GM12892 (cell line): ENCODE measurements around the gene CD300LF.

Source experiments
- DNase-seq: peaks from one replicate; pipeline ENCODE4 v3.0.0; 2011; ENCODE audit not compliant: insufficient read length
- FAIRE-seq: peaks from 2 replicates; lab custom pipeline; 2011; peaks lifted over from hg19 to GRCh38; lab: Jason Lieb, UNC
- POLR2A ChIP-seq: IDR thresholded peaks from 2 replicates; pipeline ENCODE4 v1.6.1; 2011; ENCODE audit warnings: low read depth, low read length, control low read depth
- POLR2AphosphoS5 ChIP-seq: IDR thresholded peaks from 2 replicates; pipeline ENCODE4 v1.6.1; 2011; ENCODE audit warnings: low read depth, low read length, control low read depth
- TAF1 ChIP-seq: IDR thresholded peaks from 2 replicates; pipeline ENCODE4 v1.6.1; 2011; ENCODE audit warnings: low read depth, mild to moderate bottlenecking, control low read depth, low read length, borderline replicate concordance

Gene CD300LF

DNA sequence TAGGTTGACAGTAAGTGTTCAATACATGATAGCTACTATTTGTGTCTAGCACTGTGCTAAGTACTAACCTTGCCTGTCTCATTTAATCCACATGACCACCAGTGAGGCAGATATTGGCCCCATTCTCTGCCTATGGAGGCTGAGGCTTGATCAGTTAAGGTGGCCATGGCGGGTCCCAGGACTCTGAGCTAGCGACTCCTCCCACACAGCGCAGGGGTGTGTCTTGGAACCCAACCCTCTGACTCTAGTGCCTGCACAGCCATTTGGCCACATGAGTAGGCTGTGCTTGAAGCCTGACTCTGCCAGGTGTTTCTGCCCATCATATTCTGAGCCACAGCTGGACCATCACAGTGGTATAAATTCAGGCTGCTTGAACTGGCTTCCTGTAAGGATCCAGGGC is 42.1 kb upstream of the CD300LF start:
- DNase-seq (no peak), FAIRE-seq (no peak)
- TF ChIP-seq POLR2AphosphoS5 (no peak), POLR2A (no peak)

DNA sequence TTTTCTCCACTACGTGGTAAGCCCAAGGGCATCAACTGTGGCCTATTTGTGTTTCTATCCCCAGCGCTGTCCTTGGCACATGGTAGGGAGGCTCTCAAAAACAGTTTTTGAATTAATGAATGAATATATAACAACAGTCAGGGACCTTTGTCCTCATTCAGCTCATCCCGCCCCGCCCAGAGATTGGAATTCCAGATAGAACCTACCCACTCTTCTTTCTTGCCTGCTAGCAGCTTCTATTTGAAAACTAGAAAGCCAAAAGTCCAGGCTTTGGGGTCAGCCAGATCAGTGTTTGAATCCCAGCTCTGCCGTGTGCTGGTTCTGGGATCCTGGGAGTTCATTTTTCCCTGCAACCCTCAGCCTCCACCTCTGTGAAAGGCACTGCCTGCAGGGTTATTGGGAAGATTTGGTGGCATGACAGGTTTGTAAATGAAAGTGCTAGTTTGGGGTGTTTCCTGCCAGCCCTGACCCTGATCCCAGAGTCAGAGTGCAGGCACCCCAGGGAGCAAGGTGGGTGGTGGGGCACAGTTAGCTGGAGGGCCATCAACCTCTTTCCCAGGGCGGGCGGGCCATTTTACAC is 40.2 kb upstream of the CD300LF start:
- no peak for FAIRE-seq
- no peak for DNase-seq
- TF ChIP-seq TAF1 = no peak
- no peak for TF ChIP-seq POLR2A
- no peak for TF ChIP-seq POLR2AphosphoS5

DNA sequence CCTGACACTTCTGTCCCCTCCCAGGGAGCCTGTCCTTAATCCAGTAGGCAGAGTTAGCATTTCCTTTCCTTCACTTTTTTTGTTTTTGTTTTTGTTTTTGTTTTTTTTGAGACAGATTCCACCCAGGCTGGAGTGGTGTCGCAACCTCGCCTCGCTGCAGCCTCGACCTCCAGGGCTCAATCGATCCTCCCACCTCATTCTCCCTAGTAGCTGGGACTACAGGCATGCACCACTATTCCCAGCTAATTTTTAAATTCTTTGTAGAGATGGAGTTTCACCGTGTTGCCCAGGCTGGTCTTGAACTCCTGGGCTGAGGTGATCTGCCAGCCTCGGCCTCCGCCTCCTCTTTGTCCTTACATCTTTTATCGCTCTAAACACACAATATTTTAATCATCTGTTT is 39.7 kb upstream of the CD300LF start:
- no peak for FAIRE-seq

DNA sequence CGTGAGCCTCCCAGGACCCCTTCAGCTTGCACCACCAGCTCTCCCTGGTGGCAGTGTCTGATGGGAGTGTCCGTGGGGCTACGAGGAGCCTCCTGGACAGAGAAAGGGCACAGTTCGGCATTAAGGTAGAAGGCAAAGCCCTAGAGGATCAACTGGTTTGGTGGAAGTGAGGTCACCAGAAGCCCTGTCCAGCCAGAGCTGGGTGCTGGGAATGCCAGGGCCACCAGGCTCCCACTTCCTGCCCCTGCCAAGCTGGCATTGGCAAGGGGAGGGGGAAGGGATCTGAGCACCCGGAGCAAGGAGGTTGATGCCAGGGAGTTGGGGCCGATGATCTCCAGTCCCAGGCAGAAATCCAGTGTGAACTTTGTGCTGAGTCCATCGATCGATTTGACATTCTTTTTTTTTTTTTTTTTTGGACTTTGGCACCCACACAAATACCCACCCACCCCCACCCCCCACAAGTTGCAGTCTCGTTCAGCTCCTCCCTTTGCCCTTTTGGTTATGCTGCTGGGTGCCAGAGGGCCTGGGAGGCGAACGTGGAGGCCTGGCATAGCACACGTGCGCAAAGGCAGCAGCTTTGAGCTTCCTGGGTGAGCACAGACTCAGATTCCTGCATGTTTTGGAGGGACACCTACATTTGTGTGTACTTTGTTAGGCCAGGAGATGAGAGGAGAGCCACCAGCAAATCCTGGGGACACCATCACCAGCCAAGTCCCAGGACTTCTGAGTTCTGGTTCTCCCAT is 37.8 kb upstream of the CD300LF start:
- TF ChIP-seq POLR2AphosphoS5 = no peak
- no peak for TF ChIP-seq TAF1
- TF ChIP-seq POLR2A = no peak

More for the DNA sequence above, 39.7 kb upstream of the CD300LF start:
- TF ChIP-seq TAF1 = no peak
- no peak for TF ChIP-seq POLR2A
- no peak for TF ChIP-seq POLR2AphosphoS5
- DNase-seq = no peak

DNA sequence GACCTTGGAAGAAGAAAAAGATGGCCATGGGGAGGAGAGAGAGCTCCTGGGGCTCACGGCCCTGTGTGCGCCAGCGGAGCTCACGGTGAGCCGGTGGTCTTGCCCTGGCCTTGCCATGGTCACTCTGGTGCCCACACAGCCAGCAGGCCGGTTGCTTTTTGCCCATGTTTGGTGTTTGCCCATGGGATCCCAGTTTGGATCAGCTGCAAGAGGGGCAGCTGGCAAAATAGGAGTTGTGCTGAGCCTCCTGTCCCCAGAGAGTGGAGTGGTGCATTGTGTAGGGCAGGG is 37.3 kb upstream of the CD300LF start:
- TF ChIP-seq POLR2AphosphoS5 (no peak), POLR2A (no peak), TAF1 (no peak)
- FAIRE-seq (no peak), DNase-seq (no peak)

More for the DNA sequence above, 37.8 kb upstream of the CD300LF start:
- no peak for DNase-seq
- FAIRE-seq = no peak

DNA sequence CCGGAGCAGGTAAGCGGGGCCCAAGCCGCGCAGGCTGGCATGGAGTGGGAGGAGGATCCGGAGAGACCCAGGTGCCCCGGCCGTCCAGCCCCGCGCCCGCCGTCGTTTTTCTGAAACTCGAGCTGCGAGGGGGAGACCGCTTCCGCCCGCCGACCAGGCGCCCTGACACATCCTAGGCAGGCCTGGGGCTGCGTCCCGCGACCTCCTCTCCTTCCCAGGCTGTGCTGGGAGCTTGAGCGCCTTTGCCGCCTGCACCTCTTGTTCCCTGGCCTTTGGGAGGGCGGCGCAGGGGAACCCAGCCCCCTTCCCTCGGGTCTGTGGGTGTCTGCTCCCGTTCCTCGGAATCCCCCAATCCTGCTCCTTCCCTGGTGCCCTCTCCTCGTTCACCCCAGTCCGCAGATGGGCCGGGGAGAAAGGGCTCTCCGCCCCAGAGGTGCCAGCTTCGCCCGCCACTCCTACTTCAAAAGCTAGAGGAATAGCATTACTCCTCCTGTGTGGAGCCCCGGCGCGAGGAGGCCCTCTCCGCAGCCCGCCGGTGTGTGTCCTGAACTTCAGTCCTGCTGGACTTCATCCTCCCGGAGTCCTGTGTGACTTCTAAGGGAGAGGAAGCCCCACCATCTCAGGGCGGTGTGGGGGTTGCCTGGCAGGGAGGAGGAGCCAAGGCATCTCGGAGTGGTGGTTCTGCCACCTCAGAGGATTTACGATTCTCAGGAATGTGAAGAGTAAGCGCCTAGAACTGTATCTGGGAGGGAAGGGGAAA is 36.7 kb upstream of the CD300LF start:
- FAIRE-seq (no peak), DNase-seq (peak; percentile 50)
- no peak for TF ChIP-seq POLR2A
- no peak for TF ChIP-seq POLR2AphosphoS5
- no peak for TF ChIP-seq TAF1

DNA sequence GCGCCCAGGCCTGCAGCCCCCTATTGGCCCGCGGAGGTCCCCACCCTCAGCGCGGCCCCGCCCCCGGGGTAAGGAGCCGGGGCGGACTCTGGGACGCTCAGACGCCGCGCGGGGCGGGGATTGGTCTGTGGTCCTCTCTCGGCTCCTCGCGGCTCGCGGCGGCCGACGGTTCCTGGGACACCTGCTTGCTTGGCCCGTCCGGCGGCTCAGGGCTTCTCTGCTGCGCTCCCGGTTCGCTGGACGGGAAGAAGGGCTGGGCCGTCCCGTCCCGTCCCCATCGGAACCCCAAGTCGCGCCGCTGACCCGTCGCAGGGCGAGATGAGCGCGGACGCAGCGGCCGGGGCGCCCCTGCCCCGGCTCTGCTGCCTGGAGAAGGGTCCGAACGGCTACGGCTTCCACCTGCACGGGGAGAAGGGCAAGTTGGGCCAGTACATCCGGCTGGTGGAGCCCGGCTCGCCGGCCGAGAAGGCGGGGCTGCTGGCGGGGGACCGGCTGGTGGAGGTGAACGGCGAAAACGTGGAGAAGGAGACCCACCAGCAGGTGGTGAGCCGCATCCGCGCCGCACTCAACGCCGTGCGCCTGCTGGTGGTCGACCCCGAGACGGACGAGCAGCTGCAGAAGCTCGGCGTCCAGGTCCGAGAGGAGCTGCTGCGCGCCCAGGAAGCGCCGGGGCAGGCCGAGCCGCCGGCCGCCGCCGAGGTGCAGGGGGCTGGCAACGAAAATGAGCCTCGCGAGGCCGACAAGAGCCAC is 36.0 kb upstream of the CD300LF start, which contains the start of gene NHERF1:
NHERF1 (plus strand) TSS at position 100 of the 750 bp plus-strand sequence; CDS start at position 319, 219 bp downstream.
- TF ChIP-seq TAF1 (peak; percentile 95), POLR2A (peak; percentile 96), POLR2AphosphoS5 (peak; percentile 89)
- FAIRE-seq (peak; percentile 79), DNase-seq (peak; percentile 98)

DNA sequence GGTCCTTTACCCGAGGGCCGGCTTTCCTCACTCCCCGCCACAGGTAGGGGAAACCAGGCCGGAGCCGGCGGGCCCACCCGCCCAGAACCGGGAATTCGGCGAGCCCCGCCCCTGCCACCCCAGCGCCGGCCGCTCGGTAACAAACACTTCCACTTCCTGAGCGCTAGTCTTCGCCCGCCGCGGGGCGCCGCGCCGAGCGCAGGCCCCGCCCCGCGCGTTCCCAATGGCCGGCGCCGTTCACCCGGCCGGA is 35.5 kb upstream of the CD300LF start:
- TF ChIP-seq POLR2AphosphoS5 = no peak
- TF ChIP-seq POLR2A = no peak
- TF ChIP-seq TAF1 = no peak; the same call in 1 of the 2 replicates
- DNase-seq = no peak
- no peak for FAIRE-seq

DNA sequence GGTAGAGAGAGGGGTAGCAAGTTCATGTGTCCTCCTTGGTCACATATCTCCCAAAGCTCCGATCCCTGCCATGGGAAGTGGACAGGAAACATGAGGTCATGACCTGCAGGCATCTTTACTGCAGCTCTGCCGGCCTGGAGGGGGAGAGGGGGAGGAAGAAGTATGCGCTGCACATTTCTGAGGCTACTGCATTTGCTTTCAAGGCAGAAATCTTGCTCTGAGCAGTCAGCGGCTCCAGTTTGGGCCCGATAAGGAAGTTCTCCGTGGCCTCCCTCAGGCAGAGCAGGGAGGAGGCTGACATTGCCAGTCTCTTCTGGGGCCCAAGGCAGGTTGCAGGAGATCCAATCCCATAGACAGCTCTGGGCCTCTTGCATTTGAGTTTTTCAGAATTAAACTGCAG is 34.2 kb upstream of the CD300LF start:
- no peak for FAIRE-seq
- no peak for DNase-seq
- no peak for TF ChIP-seq POLR2A
- no peak for TF ChIP-seq TAF1
- no peak for TF ChIP-seq POLR2AphosphoS5

DNA sequence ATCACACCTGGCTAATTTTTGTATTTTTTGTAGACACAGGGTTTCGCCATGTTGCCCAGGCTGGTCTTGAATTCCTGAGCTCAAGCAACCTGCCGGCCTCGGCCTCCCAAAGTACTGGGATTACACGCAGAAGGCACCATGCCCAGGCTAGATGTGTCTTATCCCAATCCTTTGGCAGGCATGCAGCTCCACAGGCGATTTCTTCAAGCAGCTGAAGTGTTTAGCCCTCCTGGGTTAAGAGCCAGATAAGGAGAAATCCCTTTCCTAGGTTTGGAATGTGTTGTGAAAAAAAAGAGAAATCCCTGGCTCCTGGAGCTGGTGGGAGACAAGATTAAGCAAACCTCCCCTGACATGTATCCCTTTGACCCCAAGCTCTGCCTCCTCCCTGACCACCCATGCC is 33.7 kb upstream of the CD300LF start:
- TF ChIP-seq POLR2AphosphoS5 (no peak), TAF1 (no peak), POLR2A (no peak)
- DNase-seq (no peak), FAIRE-seq (no peak)

DNA sequence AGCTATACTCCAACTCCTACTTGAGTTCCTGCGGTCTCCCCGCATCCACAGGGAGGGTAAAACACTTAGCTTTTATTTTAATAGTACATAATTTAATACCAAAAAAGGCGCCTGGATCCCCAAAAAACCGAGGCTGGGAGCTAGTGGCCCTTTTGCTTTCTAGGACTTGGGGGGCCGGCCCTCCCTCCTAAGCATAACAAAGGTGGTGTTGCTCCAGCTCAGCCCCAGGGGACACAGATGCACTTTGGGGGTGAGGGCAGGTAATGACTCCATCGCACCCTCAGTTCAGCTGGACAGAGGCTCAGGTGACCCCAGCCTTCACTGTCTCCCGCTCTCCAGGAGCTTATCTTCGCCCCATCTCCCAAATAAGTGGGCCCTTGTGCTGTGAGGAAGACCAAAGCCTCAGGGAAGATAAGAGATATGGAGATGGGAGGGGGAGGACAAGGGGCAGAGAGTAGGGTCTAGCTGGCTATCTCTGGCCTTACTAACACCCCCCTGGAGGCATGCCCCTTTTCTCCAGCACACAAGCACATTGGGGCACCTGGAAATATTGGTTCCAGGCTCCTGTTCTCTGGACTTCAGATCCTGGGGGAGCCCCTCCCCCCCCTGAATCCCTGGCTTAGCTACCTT is 32.9 kb upstream of the CD300LF start:
- no peak for FAIRE-seq
- DNase-seq = no peak
- no peak for TF ChIP-seq TAF1
- TF ChIP-seq POLR2AphosphoS5 = no peak
- TF ChIP-seq POLR2A = no peak

DNA sequence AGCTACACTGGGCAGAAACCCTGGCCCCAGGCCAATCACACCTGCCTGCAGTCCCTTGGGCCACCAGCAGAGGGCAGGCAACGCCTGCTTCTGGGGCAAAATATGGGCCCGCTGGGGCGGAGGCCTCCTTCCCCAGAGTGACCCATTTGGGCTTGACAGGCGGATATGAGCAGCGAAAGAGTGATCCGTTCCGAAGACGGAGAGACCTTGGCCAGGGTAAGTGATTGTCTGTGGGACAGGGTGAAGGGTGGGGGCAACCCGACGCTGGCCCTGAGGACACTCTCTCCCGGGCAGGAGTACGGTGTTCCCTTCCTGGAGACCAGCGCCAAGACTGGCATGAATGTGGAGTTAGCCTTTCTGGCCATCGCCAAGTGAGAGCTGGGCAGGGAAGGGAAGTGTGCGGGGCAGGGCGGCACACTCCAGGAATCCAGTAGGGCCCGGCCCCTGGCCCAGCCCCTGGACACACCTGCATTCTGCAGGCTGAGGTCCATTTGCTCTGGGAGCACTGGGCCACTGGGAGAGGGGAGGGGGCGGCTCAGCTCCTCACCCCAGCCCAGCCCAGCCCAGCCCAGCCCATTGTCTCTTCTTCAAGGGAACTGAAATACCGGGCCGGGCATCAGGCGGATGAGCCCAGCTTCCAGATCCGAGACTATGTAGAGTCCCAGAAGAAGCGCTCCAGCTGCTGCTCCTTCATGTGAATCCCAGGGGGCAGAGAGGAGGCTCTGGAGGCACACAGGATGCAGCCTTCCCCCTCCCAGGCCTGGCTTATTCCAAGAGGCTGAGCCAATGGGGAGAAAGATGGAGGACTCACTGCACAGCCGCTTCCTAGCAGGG is 32.2 kb upstream of the CD300LF start:
- FAIRE-seq (peak; percentile 24), DNase-seq (peak; percentile 78)
- TF ChIP-seq POLR2AphosphoS5 (no peak), TAF1 (no peak), POLR2A (no peak)

DNA sequence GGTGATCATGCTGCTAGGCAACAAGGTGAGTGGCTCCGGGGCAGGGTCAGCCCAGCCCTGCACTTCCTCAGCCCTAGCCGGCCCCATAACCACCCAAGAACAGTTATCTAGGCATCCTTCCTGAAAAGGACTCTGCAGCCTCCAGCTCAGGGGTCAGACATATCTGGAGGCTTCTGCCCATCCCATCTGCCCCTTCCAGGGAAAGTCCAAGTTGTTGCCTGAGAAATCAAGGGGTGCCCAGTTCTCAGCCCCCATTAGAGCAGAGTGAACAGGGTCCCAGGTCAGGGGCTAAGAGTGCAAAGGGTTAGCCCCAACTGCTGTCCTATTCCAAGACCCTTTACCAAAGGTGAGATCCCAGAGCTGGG is 31.6 kb upstream of the CD300LF start:
- no peak for TF ChIP-seq POLR2A
- TF ChIP-seq POLR2AphosphoS5 = no peak
- no peak for TF ChIP-seq TAF1
- DNase-seq = no peak
- FAIRE-seq = no peak
